Calu3 (cell line): Measurements from ENCODE around the gene LHFPL3. TPM values are rescaled to one million over a fixed set of nuclear protein-coding genes. Genes with fewer than 3 reads are reported as not detected.
"Not testable (repeated sequence)": the region's sequence is repeated elsewhere in the genome, so short reads cannot be mapped to it uniquely, and the experiment has no call there.

ENCODE experiments used
- BruUV-seq: library from RNA; stranded (reverse); fragments of 400-500 nt; replicated peaks from 2 replicates; lab custom pipeline; 2021; lab: Mats Ljungman, UMichigan
- CTCF ChIA-PET: fragments of 300-600 bp; sonication (Branson Sonifier 250); formaldehyde crosslinking; loops from one replicate; lab custom pipeline; 2022; ENCODE audit warnings: antibody characterized with exemption; lab: Charles Lee
- DNase-seq: peaks from one replicate; pipeline ENCODE4 v3.0.0; 2022
- H3K27ac Mint-ChIP-seq: one replicate; pipeline ENCODE4 v1.8.0; 2022; ENCODE audit warnings: mixed read lengths; ENCODE audit not compliant: unreplicated experiment
- H3K27me3 Mint-ChIP-seq: one replicate; pipeline ENCODE4 v1.8.0; 2022; ENCODE audit warnings: mixed read lengths; ENCODE audit not compliant: unreplicated experiment
- H3K36me3 Mint-ChIP-seq: one replicate; pipeline ENCODE4 v1.8.0; 2022; ENCODE audit warnings: mild to moderate bottlenecking, moderate library complexity, mixed read lengths; ENCODE audit not compliant: insufficient read depth, unreplicated experiment
- H3K4me1 Mint-ChIP-seq: one replicate; pipeline ENCODE4 v1.8.0; 2022; ENCODE audit warnings: mild to moderate bottlenecking, low read depth, mixed read lengths; ENCODE audit not compliant: unreplicated experiment
- H3K4me3 Mint-ChIP-seq: one replicate; pipeline ENCODE4 v1.8.0; 2022; ENCODE audit warnings: mild to moderate bottlenecking, low read depth, moderate library complexity, mixed read lengths; ENCODE audit not compliant: unreplicated experiment
- H3K9me3 Mint-ChIP-seq: one replicate; pipeline ENCODE4 v1.8.0; 2022; ENCODE audit warnings: low read depth, mixed read lengths; ENCODE audit not compliant: unreplicated experiment
- CTCF ChIP-seq: fragments of 200-600 bp; IDR thresholded peaks from one replicate; pipeline ENCODE4 v1.8.0; 2022; ENCODE audit warnings: antibody characterized with exemption; ENCODE audit not compliant: unreplicated experiment
- intact Hi-C: fragments of 100-400 bp; cut with micrococcal nuclease; formaldehyde crosslinking; loops from one replicate; pipeline ENCODE4 v1.10.0; 2022; ENCODE audit not compliant: unreplicated experiment
- total RNA-seq: library from RNA; stranded (reverse); gene quantifications from 2 replicates; pipeline ENCODE4 v1.2.3, GENCODE V29; 2022

The LHFPL3 gene
- total RNA-seq, 1 experiment from 2014 or later: not detected

- H3K9me3 Mint-ChIP-seq: no peaks in the 10 kb centered on the region
- H3K27ac Mint-ChIP-seq: no peak overlapping the region
- H3K27me3 Mint-ChIP-seq: peaks cover 11% of the 10 kb centered on the region
- H3K36me3 Mint-ChIP-seq: no peaks in the 10 kb centered on the region
- CTCF ChIA-PET: no interaction called here
- no peak for TF ChIP-seq CTCF
- intact Hi-C loops: no loop called here
- no peaks in the 10 kb centered on the region for H3K4me1 Mint-ChIP-seq
- BruUV-seq: no TSS peak
- no peak for DNase-seq
- no peak overlapping the region for H3K4me3 Mint-ChIP-seq
These were observed 222.8 kb downstream of the LHFPL3 start for GRCh38 chr7:104551226-104551625.

GRCh38 chr7:104552102-104552501 is 223.7 kb downstream of the LHFPL3 start:
- intact Hi-C loops: no loop called here
- no peak for TF ChIP-seq CTCF
- Mint-ChIP-seq H3K27ac (no peak overlapping the region), H3K4me1 (no peaks in the 10 kb centered on the region), H3K36me3 (no peaks in the 10 kb centered on the region), H3K9me3 (peaks cover 1% of the 10 kb centered on the region), H3K4me3 (no peak overlapping the region), H3K27me3 (peaks cover 11% of the 10 kb centered on the region)
- no TSS peak for BruUV-seq
- CTCF ChIA-PET: no interaction called here
- DNase-seq: peak; percentile 34

- H3K9me3 Mint-ChIP-seq: peaks cover 2% of the 10 kb centered on the region
- intact Hi-C loops: no loop called here
- no peak overlapping the region for H3K4me3 Mint-ChIP-seq
- no TSS peak for BruUV-seq
- H3K4me1 Mint-ChIP-seq: no peaks in the 10 kb centered on the region
- H3K27me3 Mint-ChIP-seq: peaks cover 11% of the 10 kb centered on the region
- no peak for DNase-seq
- H3K36me3 Mint-ChIP-seq: no peaks in the 10 kb centered on the region
- CTCF ChIA-PET: no interaction called here
- TF ChIP-seq CTCF: no peak
- H3K27ac Mint-ChIP-seq: no peak overlapping the region
These were observed 224.7 kb downstream of the LHFPL3 start for GRCh38 chr7:104553074-104553473.

GRCh38 chr7:104563350-104563901 is 235.0 kb downstream of the LHFPL3 start:
- DNase-seq, H3K36me3 Mint-ChIP-seq, BruUV-seq, H3K27ac Mint-ChIP-seq, CTCF ChIA-PET, H3K9me3 Mint-ChIP-seq, H3K4me3 Mint-ChIP-seq, intact Hi-C loops, H3K4me1 Mint-ChIP-seq: not testable (repeated sequence)
- H3K27me3 Mint-ChIP-seq: peaks cover 18% of the 10 kb centered on the region

- BruUV-seq: no TSS peak
These were observed 241.3 kb downstream of the LHFPL3 start for GRCh38 chr7:104569751-104570150.

More at GRCh38 chr7:104569751-104570150, 241.3 kb downstream of the LHFPL3 start:
- no peaks in the 10 kb centered on the region for H3K9me3 Mint-ChIP-seq
- intact Hi-C loops: no loop called here
- no peak overlapping the region for H3K4me3 Mint-ChIP-seq
- no peak overlapping the region for H3K27ac Mint-ChIP-seq
- no peak for DNase-seq
- H3K4me1 Mint-ChIP-seq: no peaks in the 10 kb centered on the region
- no peaks in the 10 kb centered on the region for H3K36me3 Mint-ChIP-seq
- no peak for TF ChIP-seq CTCF
- CTCF ChIA-PET: no interaction called here
- peaks cover 48% of the 10 kb centered on the region for H3K27me3 Mint-ChIP-seq
